ENCODE measurements around the gene MKX.

Gene MKX

DNA sequence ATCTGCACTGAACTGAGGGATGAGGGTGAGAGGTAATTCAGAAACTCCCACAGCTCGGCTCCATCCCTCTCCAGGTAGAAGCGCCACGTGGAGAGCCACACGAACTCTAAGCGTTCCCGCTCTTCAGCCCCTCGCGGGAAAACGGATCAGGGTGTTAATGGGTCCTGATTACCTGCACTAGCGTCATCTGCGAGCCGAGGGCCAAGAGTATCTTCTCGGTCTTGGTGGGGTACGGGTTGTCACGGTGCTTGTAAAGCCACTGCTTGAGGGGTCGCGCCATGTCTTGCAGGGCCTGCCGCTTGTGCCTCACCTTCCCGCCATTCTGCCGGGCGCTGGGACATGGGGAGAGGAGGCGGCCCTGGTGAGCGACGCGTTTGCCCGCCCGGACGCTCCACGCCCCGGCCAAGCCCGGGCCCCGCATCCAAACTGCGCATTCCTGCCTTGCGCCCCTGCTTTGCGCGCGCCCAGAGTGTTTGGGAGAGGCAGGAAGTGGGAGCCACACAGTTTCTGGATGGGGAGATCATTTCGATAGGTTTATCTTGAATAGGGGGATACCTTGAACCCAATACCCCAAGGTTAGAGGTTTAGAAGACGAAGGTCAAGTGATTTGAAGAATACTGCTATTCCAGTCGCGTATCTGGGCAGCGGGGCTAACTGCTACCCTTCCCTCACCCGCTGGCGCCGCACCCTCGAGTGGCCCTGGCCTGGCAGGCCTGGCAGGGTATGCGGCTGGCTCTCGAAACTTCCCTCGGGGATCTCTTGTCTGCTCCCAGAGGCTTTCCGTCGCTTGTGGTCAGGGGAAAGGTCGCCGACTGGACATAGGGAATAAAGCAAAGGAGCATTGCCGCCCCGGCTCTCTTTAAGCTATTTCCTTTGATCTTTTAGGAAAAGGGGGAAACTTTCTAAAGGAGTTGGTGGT, 4.2 kb downstream of the MKX start:
- H3K27me3 ChIP-seq (ENCODE audit: insufficient read depth, insufficient read length): peaks cover 52% of the 10 kb centered on the region

DNA sequence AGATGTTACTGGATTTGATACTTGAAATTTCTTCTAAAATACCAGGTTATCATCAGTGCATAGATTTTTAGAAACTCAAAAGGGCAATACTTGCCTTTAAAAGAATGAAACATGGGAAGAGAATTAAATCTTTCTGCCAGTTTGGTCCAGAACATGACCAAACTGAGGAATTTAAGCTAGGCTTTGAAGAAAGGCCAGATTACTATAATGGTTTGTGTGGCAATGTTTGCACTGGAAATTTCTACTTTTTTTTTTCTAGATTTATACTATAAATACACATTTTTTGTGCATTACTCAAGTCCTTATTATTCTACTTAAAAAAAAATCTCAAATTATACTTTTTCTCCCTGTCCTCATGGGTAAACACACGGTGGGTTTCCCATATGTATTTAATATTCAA, 9.2 kb downstream of the MKX start:
- H3K27me3 ChIP-seq (ENCODE audit: insufficient read depth, insufficient read length): peaks cover 8% of the 10 kb centered on the region
- H3K4me3 ChIP-seq (ENCODE audit: insufficient read length, low read depth): no peak overlapping the region
- H3K9me3 ChIP-seq (ENCODE audit: insufficient read depth, low read length): no peaks in the 10 kb centered on the region
- DNase-seq (ENCODE audit: low read depth, low spot score): no peak
- no peak for TF ChIP-seq ZNF274 (IDR thresholded peaks at IDR 0.05; ENCODE audit: low read depth, low read length)
- no peak for TF ChIP-seq YY1 (IDR thresholded peaks at IDR 0.05; ENCODE audit: insufficient read depth, insufficient read length)
- no peak for TF ChIP-seq SUZ12 (IDR thresholded peaks at IDR 0.05; ENCODE audit: extremely low read depth, insufficient read depth, insufficient read length)
- no peaks in the 10 kb centered on the region for H3K4me1 ChIP-seq (ENCODE audit: insufficient read depth, insufficient read length)
- no peak overlapping the region for H3K9ac ChIP-seq (ENCODE audit: insufficient read length, low read depth)
- H3K36me3 ChIP-seq (ENCODE audit: insufficient read depth, insufficient read length, low read length): no peaks in the 10 kb centered on the region

More for the DNA sequence above, 4.2 kb downstream of the MKX start:
- H3K36me3 ChIP-seq (ENCODE audit: insufficient read depth, insufficient read length, low read length): no peaks in the 10 kb centered on the region
- H3K4me1 ChIP-seq (ENCODE audit: insufficient read depth, insufficient read length): peaks cover 12% of the 10 kb centered on the region
- H3K9me3 ChIP-seq (ENCODE audit: insufficient read depth, low read length): no peaks in the 10 kb centered on the region
- TF ChIP-seq SUZ12 (IDR thresholded peaks at IDR 0.05; ENCODE audit: extremely low read depth, insufficient read depth, insufficient read length) (no peak), YY1 (IDR thresholded peaks at IDR 0.05; ENCODE audit: insufficient read depth, insufficient read length) (no peak), ZNF274 (IDR thresholded peaks at IDR 0.05; ENCODE audit: low read depth, low read length) (no peak)
- peak overlapping the region; percentile 71 for H3K4me3 ChIP-seq (ENCODE audit: insufficient read length, low read depth)
- DNase-seq (ENCODE audit: low read depth, low spot score): no peak
- H3K9ac ChIP-seq (ENCODE audit: insufficient read length, low read depth): no peak overlapping the region

GRCh38 chr10:27730041-27730440, 15.6 kb downstream of the MKX start:
- no peak overlapping the region for H3K9ac ChIP-seq (ENCODE audit: insufficient read length, low read depth)
- TF ChIP-seq YY1 (IDR thresholded peaks at IDR 0.05; ENCODE audit: insufficient read depth, insufficient read length) (no peak), SUZ12 (IDR thresholded peaks at IDR 0.05; ENCODE audit: extremely low read depth, insufficient read depth, insufficient read length) (no peak), ZNF274 (IDR thresholded peaks at IDR 0.05; ENCODE audit: low read depth, low read length) (no peak)
- no peak overlapping the region for H3K4me3 ChIP-seq (ENCODE audit: insufficient read length, low read depth)
- H3K9me3 ChIP-seq (ENCODE audit: insufficient read depth, low read length): no peaks in the 10 kb centered on the region
- no peaks in the 10 kb centered on the region for H3K4me1 ChIP-seq (ENCODE audit: insufficient read depth, insufficient read length)
- H3K27me3 ChIP-seq (ENCODE audit: insufficient read depth, insufficient read length): no peaks in the 10 kb centered on the region
- DNase-seq (ENCODE audit: low read depth, low spot score): no peak
- no peaks in the 10 kb centered on the region for H3K36me3 ChIP-seq (ENCODE audit: insufficient read depth, insufficient read length, low read length)

DNA sequence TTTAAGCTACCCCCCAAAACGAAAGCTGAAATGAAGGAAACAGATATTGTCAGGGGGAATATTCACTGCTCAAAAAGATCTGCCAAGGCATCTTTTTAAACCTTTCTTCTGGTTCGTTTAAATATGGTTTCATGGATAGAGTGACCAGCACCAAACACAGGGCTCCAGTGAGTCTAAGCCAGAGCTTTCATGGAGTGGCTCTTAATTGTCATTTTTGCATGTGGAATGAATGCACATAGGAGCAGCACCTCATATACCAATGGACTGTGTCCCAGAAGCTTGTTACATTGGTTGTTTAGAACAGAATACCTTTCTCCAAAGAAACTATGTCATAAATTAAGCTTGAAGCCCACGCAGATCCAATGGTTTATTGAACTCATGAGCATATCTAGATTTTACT, 17.3 kb downstream of the MKX start:
- no peaks in the 10 kb centered on the region for H3K4me1 ChIP-seq (ENCODE audit: insufficient read depth, insufficient read length)
- H3K27me3 ChIP-seq (ENCODE audit: insufficient read depth, insufficient read length): no peaks in the 10 kb centered on the region
- TF ChIP-seq ZNF274 (IDR thresholded peaks at IDR 0.05; ENCODE audit: low read depth, low read length): no peak
- TF ChIP-seq SUZ12 (IDR thresholded peaks at IDR 0.05; ENCODE audit: extremely low read depth, insufficient read depth, insufficient read length): no peak
- TF ChIP-seq YY1 (IDR thresholded peaks at IDR 0.05; ENCODE audit: insufficient read depth, insufficient read length): no peak
- no peaks in the 10 kb centered on the region for H3K36me3 ChIP-seq (ENCODE audit: insufficient read depth, insufficient read length, low read length)
- no peaks in the 10 kb centered on the region for H3K9me3 ChIP-seq (ENCODE audit: insufficient read depth, low read length)
- no peak overlapping the region for H3K4me3 ChIP-seq (ENCODE audit: insufficient read length, low read depth)
- DNase-seq (ENCODE audit: low read depth, low spot score): no peak
- no peak overlapping the region for H3K9ac ChIP-seq (ENCODE audit: insufficient read length, low read depth)

DNA sequence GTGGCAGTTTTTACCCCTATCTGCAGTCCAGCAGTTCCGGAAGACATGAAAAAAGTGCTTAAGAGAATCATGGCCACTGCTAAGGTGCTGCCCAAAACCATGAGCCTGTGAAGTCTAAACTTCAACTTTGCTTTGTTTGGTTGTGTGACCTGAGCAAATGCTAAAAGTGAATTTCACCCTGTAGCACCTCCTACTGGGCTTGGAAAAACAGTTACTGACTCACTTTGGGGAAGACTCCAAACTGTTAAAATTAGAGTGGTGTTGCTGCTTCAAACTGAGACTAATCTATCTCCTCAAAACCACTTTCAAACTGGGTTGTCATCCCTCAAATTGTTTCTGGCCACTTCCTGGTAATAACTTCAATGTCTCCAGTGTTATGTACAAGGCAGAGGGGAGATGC, 21.3 kb downstream of the MKX start:
- no peak for DNase-seq (ENCODE audit: low read depth, low spot score)

DNA sequence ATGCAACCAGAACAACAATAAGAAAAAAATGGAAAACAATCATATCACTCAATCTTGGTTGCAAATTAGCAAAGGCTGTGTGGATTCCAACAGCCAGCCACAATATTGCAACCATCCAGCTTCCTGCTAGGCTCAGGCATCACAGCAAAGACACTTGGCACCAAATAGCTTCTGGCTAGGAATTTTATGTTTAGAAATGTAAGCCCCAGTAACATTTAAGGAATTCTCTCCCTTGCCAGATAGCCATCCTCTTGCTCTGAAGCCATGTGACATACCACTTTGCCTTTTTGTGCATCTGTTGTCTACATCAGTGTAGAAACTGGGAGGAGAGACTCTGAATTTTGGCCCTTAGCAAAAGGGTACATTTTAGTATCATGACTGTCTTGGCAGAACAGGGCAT, 22.2 kb downstream of the MKX start:
- DNase-seq (ENCODE audit: low read depth, low spot score): no peak

More for the DNA sequence above, 21.3 kb downstream of the MKX start:
- no peaks in the 10 kb centered on the region for H3K36me3 ChIP-seq (ENCODE audit: insufficient read depth, insufficient read length, low read length)
- no peak overlapping the region for H3K4me3 ChIP-seq (ENCODE audit: insufficient read length, low read depth)
- no peak overlapping the region for H3K9ac ChIP-seq (ENCODE audit: insufficient read length, low read depth)
- H3K9me3 ChIP-seq (ENCODE audit: insufficient read depth, low read length): no peaks in the 10 kb centered on the region
- TF ChIP-seq SUZ12 (IDR thresholded peaks at IDR 0.05; ENCODE audit: extremely low read depth, insufficient read depth, insufficient read length) (no peak), YY1 (IDR thresholded peaks at IDR 0.05; ENCODE audit: insufficient read depth, insufficient read length) (no peak), ZNF274 (IDR thresholded peaks at IDR 0.05; ENCODE audit: low read depth, low read length) (no peak)
- H3K27me3 ChIP-seq (ENCODE audit: insufficient read depth, insufficient read length): no peaks in the 10 kb centered on the region
- no peaks in the 10 kb centered on the region for H3K4me1 ChIP-seq (ENCODE audit: insufficient read depth, insufficient read length)

DNA sequence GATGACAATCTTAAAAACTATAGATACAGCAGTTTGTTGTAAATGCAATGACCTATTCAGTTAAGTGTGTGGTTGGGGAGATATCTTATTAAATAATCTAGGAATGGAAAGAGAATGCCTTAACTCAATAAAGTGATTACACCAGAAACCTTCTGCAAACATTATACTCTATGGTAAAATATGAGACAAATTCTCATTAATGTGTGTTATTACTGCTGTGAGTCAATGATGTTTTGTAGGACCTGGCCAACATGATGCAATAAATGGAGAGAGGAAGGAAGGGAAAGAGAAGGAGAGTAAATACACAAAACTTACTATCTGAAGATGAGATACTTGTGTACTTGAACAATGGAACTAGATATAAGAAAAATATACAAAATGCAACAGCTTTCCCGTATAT, 25.1 kb downstream of the MKX start:
- no peak overlapping the region for H3K4me3 ChIP-seq (ENCODE audit: insufficient read length, low read depth)
- TF ChIP-seq SUZ12 (IDR thresholded peaks at IDR 0.05; ENCODE audit: extremely low read depth, insufficient read depth, insufficient read length) (no peak), YY1 (IDR thresholded peaks at IDR 0.05; ENCODE audit: insufficient read depth, insufficient read length) (no peak), ZNF274 (IDR thresholded peaks at IDR 0.05; ENCODE audit: low read depth, low read length) (no peak)
- no peaks in the 10 kb centered on the region for H3K9me3 ChIP-seq (ENCODE audit: insufficient read depth, low read length)
- no peaks in the 10 kb centered on the region for H3K4me1 ChIP-seq (ENCODE audit: insufficient read depth, insufficient read length)
- no peaks in the 10 kb centered on the region for H3K36me3 ChIP-seq (ENCODE audit: insufficient read depth, insufficient read length, low read length)
- no peak overlapping the region for H3K9ac ChIP-seq (ENCODE audit: insufficient read length, low read depth)
- no peak for DNase-seq (ENCODE audit: low read depth, low spot score)
- H3K27me3 ChIP-seq (ENCODE audit: insufficient read depth, insufficient read length): no peaks in the 10 kb centered on the region

More for the DNA sequence above, 22.2 kb downstream of the MKX start:
- H3K9me3 ChIP-seq (ENCODE audit: insufficient read depth, low read length): no peaks in the 10 kb centered on the region
- no peaks in the 10 kb centered on the region for H3K4me1 ChIP-seq (ENCODE audit: insufficient read depth, insufficient read length)
- TF ChIP-seq SUZ12 (IDR thresholded peaks at IDR 0.05; ENCODE audit: extremely low read depth, insufficient read depth, insufficient read length) (no peak), ZNF274 (IDR thresholded peaks at IDR 0.05; ENCODE audit: low read depth, low read length) (no peak), YY1 (IDR thresholded peaks at IDR 0.05; ENCODE audit: insufficient read depth, insufficient read length) (no peak)
- no peaks in the 10 kb centered on the region for H3K36me3 ChIP-seq (ENCODE audit: insufficient read depth, insufficient read length, low read length)
- no peaks in the 10 kb centered on the region for H3K27me3 ChIP-seq (ENCODE audit: insufficient read depth, insufficient read length)
- no peak overlapping the region for H3K9ac ChIP-seq (ENCODE audit: insufficient read length, low read depth)
- no peak overlapping the region for H3K4me3 ChIP-seq (ENCODE audit: insufficient read length, low read depth)

All from NT2/D1 (cell line).